HL-60 (cell line): ENCODE results near the gene ARHGAP27.
A peak's percentile ranks its signal among the peaks of the same experiment; 100 is the strongest.

Experiments
- DNase-seq, 2 experiments: peaks; one replicate each; pipeline ENCODE4 v3.0.0-alpha.2; 2010 to 2020; ENCODE audit warnings: low read depth in 1 of 2, low spot score in 1 of 2
- H3K27ac ChIP-seq: fragments of 250-450 bp; sonication (Bioruptor Pico); replicated peaks from 2 replicates; pipeline ENCODE4 v1.5.1; 2020; ENCODE audit warnings: mild to moderate bottlenecking, moderate library complexity
- H3K27me3 ChIP-seq: fragments of 250-450 bp; sonication (Bioruptor Pico); 2 replicates; pipeline ENCODE4 v1.5.1; 2021; ENCODE audit warnings: mild to moderate bottlenecking, moderate library complexity; ENCODE audit not compliant: insufficient read depth, poor library complexity, severe bottlenecking
- H3K4me3 ChIP-seq: replicated peaks from 2 replicates; pipeline ENCODE4 v1.5.1; 2011; ENCODE audit warnings: mild to moderate bottlenecking, control low read depth, low read length; ENCODE audit not compliant: insufficient read depth
- CTCF ChIP-seq: IDR thresholded peaks from one replicate; pipeline ENCODE4 v1.5.1; 2011; ENCODE audit warnings: low read length, control low read depth, inconsistent platforms; ENCODE audit not compliant: insufficient read depth
- GABPA ChIP-seq: IDR thresholded peaks from 2 replicates; pipeline ENCODE4 v1.6.1; 2012; ENCODE audit warnings: low read depth
- POLR2AphosphoS5 ChIP-seq: IDR thresholded peaks from 2 replicates; pipeline ENCODE4 v1.6.1; 2012; ENCODE audit warnings: low read depth
- SPI1 ChIP-seq: IDR thresholded peaks from 2 replicates; pipeline ENCODE4 v1.6.1; 2012; ENCODE audit warnings: low read depth, mild to moderate bottlenecking, borderline replicate concordance
- TF ChIP-seq, protein P1 (sequence below): IDR thresholded peaks from 2 replicates; pipeline ENCODE4 v1.6.1; 2012; ENCODE audit warnings: low read depth; ENCODE audit not compliant: insufficient replicate concordance

ARHGAP27 gene

GRCh38 chr17:45425125-45425983 is 7.3 kb downstream of the ARHGAP27 start:
- DNase-seq = peak; percentile 72 to 82
- Histone ChIP-seq H3K27me3 (no peaks in the 10 kb centered on the region), H3K27ac (peak overlapping the region; percentile 58), H3K4me3 (peak overlapping the region; percentile 34)
- peak; percentile 33 for TF ChIP-seq CTCF
- TF ChIP-seq, protein P1, sequence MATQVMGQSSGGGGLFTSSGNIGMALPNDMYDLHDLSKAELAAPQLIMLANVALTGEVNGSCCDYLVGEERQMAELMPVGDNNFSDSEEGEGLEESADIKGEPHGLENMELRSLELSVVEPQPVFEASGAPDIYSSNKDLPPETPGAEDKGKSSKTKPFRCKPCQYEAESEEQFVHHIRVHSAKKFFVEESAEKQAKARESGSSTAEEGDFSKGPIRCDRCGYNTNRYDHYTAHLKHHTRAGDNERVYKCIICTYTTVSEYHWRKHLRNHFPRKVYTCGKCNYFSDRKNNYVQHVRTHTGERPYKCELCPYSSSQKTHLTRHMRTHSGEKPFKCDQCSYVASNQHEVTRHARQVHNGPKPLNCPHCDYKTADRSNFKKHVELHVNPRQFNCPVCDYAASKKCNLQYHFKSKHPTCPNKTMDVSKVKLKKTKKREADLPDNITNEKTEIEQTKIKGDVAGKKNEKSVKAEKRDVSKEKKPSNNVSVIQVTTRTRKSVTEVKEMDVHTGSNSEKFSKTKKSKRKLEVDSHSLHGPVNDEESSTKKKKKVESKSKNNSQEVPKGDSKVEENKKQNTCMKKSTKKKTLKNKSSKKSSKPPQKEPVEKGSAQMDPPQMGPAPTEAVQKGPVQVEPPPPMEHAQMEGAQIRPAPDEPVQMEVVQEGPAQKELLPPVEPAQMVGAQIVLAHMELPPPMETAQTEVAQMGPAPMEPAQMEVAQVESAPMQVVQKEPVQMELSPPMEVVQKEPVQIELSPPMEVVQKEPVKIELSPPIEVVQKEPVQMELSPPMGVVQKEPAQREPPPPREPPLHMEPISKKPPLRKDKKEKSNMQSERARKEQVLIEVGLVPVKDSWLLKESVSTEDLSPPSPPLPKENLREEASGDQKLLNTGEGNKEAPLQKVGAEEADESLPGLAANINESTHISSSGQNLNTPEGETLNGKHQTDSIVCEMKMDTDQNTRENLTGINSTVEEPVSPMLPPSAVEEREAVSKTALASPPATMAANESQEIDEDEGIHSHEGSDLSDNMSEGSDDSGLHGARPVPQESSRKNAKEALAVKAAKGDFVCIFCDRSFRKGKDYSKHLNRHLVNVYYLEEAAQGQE = no peak
- no peak; the same call in 1 of the 2 replicates for TF ChIP-seq POLR2AphosphoS5
- TF ChIP-seq GABPA = no peak

GRCh38 chr17:45424769-45425124 is 7.9 kb downstream of the ARHGAP27 start:
- no peak for TF ChIP-seq POLR2AphosphoS5
- no peak for TF ChIP-seq GABPA
- no peak for TF ChIP-seq CTCF
- TF ChIP-seq, protein P1 = no peak
- no peak for TF ChIP-seq SPI1
- no peak overlapping the region for H3K4me3 ChIP-seq
- peak overlapping the region; percentile 58; the same call in 1 of the 2 replicates for H3K27ac ChIP-seq

GRCh38 chr17:45423975-45424335 is 8.7 kb downstream of the ARHGAP27 start:
- Histone ChIP-seq H3K27me3 (no peaks in the 10 kb centered on the region), H3K4me3 (no peak overlapping the region), H3K27ac (no peak overlapping the region)
- no peak for TF ChIP-seq CTCF
- no peak for TF ChIP-seq SPI1
- TF ChIP-seq, protein P1 = no peak
- no peak for TF ChIP-seq GABPA
- TF ChIP-seq POLR2AphosphoS5 = no peak
- DNase-seq = no peak

More at GRCh38 chr17:45424769-45425124, 7.9 kb downstream of the ARHGAP27 start:
- no peak for DNase-seq
- H3K27me3 ChIP-seq = no peaks in the 10 kb centered on the region
